Measurements from ENCODE around the gene WWTR1.

The WWTR1 gene

GRCh38 chr3:149653136-149653535 is 4.7 kb downstream of the WWTR1 start:
- TF ChIP-seq POLR2AphosphoS5 (IDR thresholded peaks at IDR 0.05; ENCODE audit: low read depth, low read length) = no peak

GRCh38 chr3:149650828-149651227 is 7.0 kb downstream of the WWTR1 start:
- TF ChIP-seq TAF1 (IDR thresholded peaks at IDR 0.05; ENCODE audit: borderline replicate concordance, insufficient read depth, low read length) = no peak
- TF ChIP-seq FOXP2 (optimal IDR thresholded peaks at IDR 0.05; ENCODE audit: borderline replicate concordance, extremely low read depth, extremely low read length, insufficient read depth) = no peak
- TF ChIP-seq REST (IDR thresholded peaks at IDR 0.05; ENCODE audit: insufficient read depth in 1 of 2, low read depth in 2 of 2, low read length in 2 of 2) = no peak
- no peak for TF ChIP-seq SIN3A (IDR thresholded peaks at IDR 0.05; ENCODE audit: borderline replicate concordance, insufficient read depth, low read length)
- no peak for TF ChIP-seq POLR2AphosphoS5 (IDR thresholded peaks at IDR 0.05; ENCODE audit: low read depth, low read length)

- TF ChIP-seq SIN3A (IDR thresholded peaks at IDR 0.05; ENCODE audit: borderline replicate concordance, insufficient read depth, low read length) (no peak), FOXP2 (optimal IDR thresholded peaks at IDR 0.05; ENCODE audit: borderline replicate concordance, extremely low read depth, extremely low read length, insufficient read depth) (no peak), REST (IDR thresholded peaks at IDR 0.05; ENCODE audit: insufficient read depth in 1 of 2, low read depth in 2 of 2, low read length in 2 of 2) (no peak), POLR2AphosphoS5 (IDR thresholded peaks at IDR 0.05; ENCODE audit: low read depth, low read length) (no peak), TAF1 (IDR thresholded peaks at IDR 0.05; ENCODE audit: borderline replicate concordance, insufficient read depth, low read length) (no peak)
Observed at GRCh38 chr3:149648525-149648924, 9.3 kb downstream of the WWTR1 start.

GRCh38 chr3:149647812-149648211 is 10.0 kb downstream of the WWTR1 start:
- TF ChIP-seq SIN3A (IDR thresholded peaks at IDR 0.05; ENCODE audit: borderline replicate concordance, insufficient read depth, low read length) = no peak

- TF ChIP-seq TAF1 (IDR thresholded peaks at IDR 0.05; ENCODE audit: borderline replicate concordance, insufficient read depth, low read length) (no peak), REST (IDR thresholded peaks at IDR 0.05; ENCODE audit: insufficient read depth in 1 of 2, low read depth in 2 of 2, low read length in 2 of 2) (no peak), SIN3A (IDR thresholded peaks at IDR 0.05; ENCODE audit: borderline replicate concordance, insufficient read depth, low read length) (no peak), FOXP2 (optimal IDR thresholded peaks at IDR 0.05; ENCODE audit: borderline replicate concordance, extremely low read depth, extremely low read length, insufficient read depth) (no peak), POLR2AphosphoS5 (IDR thresholded peaks at IDR 0.05; ENCODE audit: low read depth, low read length) (no peak)
Observed at GRCh38 chr3:149647285-149647684, 10.5 kb downstream of the WWTR1 start.

GRCh38 chr3:149646181-149646766 is 11.6 kb downstream of the WWTR1 start:
- TF ChIP-seq REST (IDR thresholded peaks at IDR 0.05; ENCODE audit: insufficient read depth in 1 of 2, low read depth in 2 of 2, low read length in 2 of 2) (no peak), SIN3A (IDR thresholded peaks at IDR 0.05; ENCODE audit: borderline replicate concordance, insufficient read depth, low read length) (no peak), FOXP2 (optimal IDR thresholded peaks at IDR 0.05; ENCODE audit: borderline replicate concordance, extremely low read depth, extremely low read length, insufficient read depth) (no peak), POLR2AphosphoS5 (IDR thresholded peaks at IDR 0.05; ENCODE audit: low read depth, low read length) (no peak), TAF1 (IDR thresholded peaks at IDR 0.05; ENCODE audit: borderline replicate concordance, insufficient read depth, low read length) (no peak)

Data from PFSK-1 (cell line).